CD4-positive, alpha-beta T cell (primary cell): Measurements from ENCODE around the gene IQSEC1. TPM values are rescaled to one million over a fixed set of nuclear protein-coding genes. Genes with fewer than 3 reads are reported as not detected.

Experiments used
- ATAC-seq: fragments of 200-7000 bp; cut with Tn5 transposase; one replicate; pipeline ENCODE4 v1.10.0; 2022; ENCODE audit warnings: mild to moderate bottlenecking; ENCODE audit not compliant: poor library complexity
- CTCF ChIA-PET: fragments of 350-600 bp; sonication (Branson Sonifier 250); formaldehyde crosslinking; loops from one replicate; lab custom pipeline; 2021; ENCODE audit warnings: antibody characterized with exemption, inconsistent platforms; lab: Charles Lee
- POLR2A ChIA-PET: fragments of 350-600 bp; sonication (Branson Sonifier 250); formaldehyde crosslinking; loops from one replicate; lab custom pipeline; 2021; ENCODE audit warnings: antibody characterized with exemption, inconsistent platforms; lab: Charles Lee
- DNase-seq, 14 experiments: peaks; one replicate each; pipeline ENCODE4 v3.0.0-alpha.2; 2013 to 2020; ENCODE audit warnings: mixed read lengths in 2 of 14
- H3K27ac ChIP-seq, 2 donors: one replicate each; pipeline versions ENCODE4 v1.5.1 to v1.7.0; 2013; ENCODE audit warnings: low read length in 2 of 2, low read depth in 1 of 2, mild to moderate bottlenecking in 1 of 2
- H3K27me3 ChIP-seq, 2 experiments: 1 replicate in 1 of 2; 2 replicates in 1 of 2; pipeline versions ENCODE4 v1.6.1 to v1.7.0; 2013; ENCODE audit warnings: low read length in 2 of 2, control low read depth in 1 of 2, mild to moderate bottlenecking in 1 of 2, moderate library complexity in 1 of 2; ENCODE audit not compliant: insufficient read depth in 2 of 2, control insufficient read depth in 1 of 2
- H3K36me3 ChIP-seq: one replicate; pipeline ENCODE4 v1.6.1; 2013; ENCODE audit warnings: low read length, control low read depth; ENCODE audit not compliant: insufficient read depth
- H3K4me1 ChIP-seq: one replicate; pipeline ENCODE4 v1.6.1; 2013; ENCODE audit warnings: low read length, control low read depth; ENCODE audit not compliant: insufficient read depth
- H3K4me3 ChIP-seq: one replicate; pipeline ENCODE4 v1.5.1; 2013; ENCODE audit warnings: mild to moderate bottlenecking, low read length, moderate library complexity
- H3K9me3 ChIP-seq, 2 experiments: 1 replicate in 1 of 2; 2 replicates in 1 of 2; pipeline versions ENCODE4 v1.6.1 to v1.7.0; 2013; ENCODE audit warnings: low read length in 2 of 2, mild to moderate bottlenecking in 2 of 2, control low read depth in 1 of 2, moderate library complexity in 1 of 2; ENCODE audit not compliant: control insufficient read depth in 1 of 2, insufficient read depth in 1 of 2
- H3K27ac Mint-ChIP-seq: one replicate; pipeline ENCODE4 v1.8.0; 2020; ENCODE audit warnings: mixed read lengths
- H3K27me3 Mint-ChIP-seq: one replicate; pipeline ENCODE4 v1.8.0; 2021; ENCODE audit warnings: mixed read lengths
- H3K36me3 Mint-ChIP-seq: one replicate; pipeline ENCODE4 v1.8.0; 2021; ENCODE audit warnings: low read depth, mixed read lengths
- H3K4me1 Mint-ChIP-seq: one replicate; pipeline ENCODE4 v1.8.0; 2021; ENCODE audit warnings: low read depth, mixed read lengths
- H3K4me3 Mint-ChIP-seq: one replicate; pipeline ENCODE4 v1.8.0; 2020; ENCODE audit warnings: mild to moderate bottlenecking, mixed read lengths
- H3K9me3 Mint-ChIP-seq: one replicate; pipeline ENCODE4 v1.8.0; 2020; ENCODE audit warnings: mixed read lengths
- intact Hi-C, 2 experiments: fragments of 100-400 bp; cut with DNase I in 1 of 2; cut with micrococcal nuclease in 1 of 2; formaldehyde crosslinking; loops; one replicate each; pipeline versions ENCODE4 v1.15.1 to v1.9.0; 2023 to 2025; cut with DNase I, micrococcal nuclease
- total RNA-seq, 174 experiments: library from RNA in 2 of 174; stranded (reverse) in 2 of 174; gene quantifications; one replicate each; pipeline ENCODE4 v1.2.3 and lab custom pipeline; 2021 to 2026
- TF ChIP-seq, protein P1 (sequence below): fragments of 200-600 bp; IDR thresholded peaks from one replicate; pipeline ENCODE4 v1.8.0; 2022; ENCODE audit warnings: antibody characterized with exemption, mild to moderate bottlenecking

Gene IQSEC1
- total RNA-seq, 2 experiments from 2014 or later: 102 to 108 TPM

DNA sequence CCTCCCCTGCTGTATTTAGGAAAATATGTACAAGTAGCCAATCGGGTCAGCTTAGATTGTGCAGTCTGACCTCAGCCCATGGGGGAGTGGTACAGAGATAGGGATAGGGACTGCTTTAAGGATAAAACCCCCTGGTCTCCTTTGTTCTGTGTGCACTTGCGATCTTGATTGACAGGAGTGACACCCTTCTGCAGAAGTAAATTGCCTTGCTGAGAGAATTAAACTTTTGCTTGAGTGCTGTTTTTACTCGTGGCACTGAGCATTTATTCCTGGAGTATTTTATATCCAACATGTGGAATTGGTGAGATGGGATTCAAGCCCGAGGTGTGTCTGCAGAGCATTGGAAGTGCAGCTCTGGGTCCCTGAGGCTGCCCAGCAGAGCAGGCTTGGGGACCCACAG, 208.0 kb downstream of the IQSEC1 start:
- ChIA-PET CTCF (no interaction called here), POLR2A (no interaction called here)
- peaks cover 4 to 26% of the 10 kb centered on the region in 2 experiments for H3K9me3 ChIP-seq
- H3K27ac ChIP-seq: no peak overlapping the region
- Mint-ChIP-seq H3K4me3 (no peak overlapping the region), H3K27me3 (peaks cover 22% of the 10 kb centered on the region), H3K4me1 (peaks cover 14% of the 10 kb centered on the region), H3K9me3 (no peaks in the 10 kb centered on the region), H3K36me3 (no peaks in the 10 kb centered on the region), H3K27ac (no peak overlapping the region)
- intact Hi-C loops: loop anchor here in 1 of 2 experiments (5.0 kb wide), 3 partner anchors 117 to 782 kb away; no protein-coding TSS in a partner anchor
- H3K27me3 ChIP-seq: peaks cover 9 to 15% of the 10 kb centered on the region in 2 experiments
- TF ChIP-seq, protein P1, sequence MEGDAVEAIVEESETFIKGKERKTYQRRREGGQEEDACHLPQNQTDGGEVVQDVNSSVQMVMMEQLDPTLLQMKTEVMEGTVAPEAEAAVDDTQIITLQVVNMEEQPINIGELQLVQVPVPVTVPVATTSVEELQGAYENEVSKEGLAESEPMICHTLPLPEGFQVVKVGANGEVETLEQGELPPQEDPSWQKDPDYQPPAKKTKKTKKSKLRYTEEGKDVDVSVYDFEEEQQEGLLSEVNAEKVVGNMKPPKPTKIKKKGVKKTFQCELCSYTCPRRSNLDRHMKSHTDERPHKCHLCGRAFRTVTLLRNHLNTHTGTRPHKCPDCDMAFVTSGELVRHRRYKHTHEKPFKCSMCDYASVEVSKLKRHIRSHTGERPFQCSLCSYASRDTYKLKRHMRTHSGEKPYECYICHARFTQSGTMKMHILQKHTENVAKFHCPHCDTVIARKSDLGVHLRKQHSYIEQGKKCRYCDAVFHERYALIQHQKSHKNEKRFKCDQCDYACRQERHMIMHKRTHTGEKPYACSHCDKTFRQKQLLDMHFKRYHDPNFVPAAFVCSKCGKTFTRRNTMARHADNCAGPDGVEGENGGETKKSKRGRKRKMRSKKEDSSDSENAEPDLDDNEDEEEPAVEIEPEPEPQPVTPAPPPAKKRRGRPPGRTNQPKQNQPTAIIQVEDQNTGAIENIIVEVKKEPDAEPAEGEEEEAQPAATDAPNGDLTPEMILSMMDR: no peak
- peaks cover 18% of the 10 kb centered on the region for H3K4me1 ChIP-seq
- DNase-seq: no peak
- H3K4me3 ChIP-seq: no peak overlapping the region
- ATAC-seq: no peak
- no peaks in the 10 kb centered on the region for H3K36me3 ChIP-seq

DNA sequence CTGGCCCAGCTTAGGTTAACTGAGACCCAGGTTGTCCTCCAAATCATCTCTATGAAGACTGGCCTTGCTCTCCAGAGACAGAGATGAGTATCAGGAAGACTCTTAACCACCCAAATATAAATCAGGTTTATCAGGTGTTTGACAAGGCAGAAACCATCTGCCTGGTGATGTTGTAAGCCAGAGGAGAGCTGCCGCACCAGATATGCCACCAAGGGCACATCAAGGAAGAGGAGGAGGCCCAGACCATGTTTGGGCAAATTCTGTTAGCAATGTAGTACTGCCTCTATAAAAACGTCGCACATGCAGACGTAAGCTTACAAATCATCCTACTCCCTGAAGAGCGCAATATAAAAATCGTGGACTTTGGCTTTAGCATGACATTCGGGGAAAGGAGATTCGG, 210.8 kb downstream of the IQSEC1 start:
- Mint-ChIP-seq H3K9me3 (no peaks in the 10 kb centered on the region), H3K4me1 (no peaks in the 10 kb centered on the region), H3K36me3 (no peaks in the 10 kb centered on the region), H3K27ac (no peak overlapping the region), H3K4me3 (no peak overlapping the region), H3K27me3 (peaks cover 3% of the 10 kb centered on the region)
- Histone ChIP-seq H3K27me3 (peaks cover 0 to 3% of the 10 kb centered on the region in 2 experiments), H3K4me1 (no peaks in the 10 kb centered on the region), H3K36me3 (no peaks in the 10 kb centered on the region), H3K27ac (no peak overlapping the region), H3K9me3 (peaks cover 4 to 22% of the 10 kb centered on the region in 2 experiments), H3K4me3 (no peak overlapping the region)
- ChIA-PET CTCF (no interaction called here), POLR2A (no interaction called here)
- intact Hi-C loops: no loop called here
- no peak for ATAC-seq
- DNase-seq: no peak
- TF ChIP-seq, protein P1: no peak

DNA sequence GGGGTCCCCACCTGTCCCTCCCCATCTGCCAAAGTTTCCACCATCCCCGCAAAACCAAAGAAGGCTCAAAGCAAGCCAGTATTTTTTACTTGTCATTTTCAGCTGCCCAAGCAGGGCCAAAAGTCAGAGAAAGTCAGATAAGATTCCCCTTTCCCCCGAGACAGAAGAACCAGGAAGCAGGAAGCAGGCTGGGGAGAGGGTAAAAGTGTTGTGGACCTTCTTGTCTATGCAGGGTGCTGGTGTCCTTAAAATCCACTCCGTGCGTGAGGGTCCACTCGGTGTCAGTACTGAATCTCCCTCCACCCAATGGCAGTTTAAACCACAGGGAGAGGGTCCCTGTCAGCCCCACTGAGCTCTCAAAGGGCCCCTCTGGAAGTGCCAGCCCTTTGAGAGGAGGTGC, 211.6 kb downstream of the IQSEC1 start:
- DNase-seq (no peak), ATAC-seq (no peak)
- H3K9me3 Mint-ChIP-seq: no peaks in the 10 kb centered on the region
- H3K36me3 Mint-ChIP-seq: no peaks in the 10 kb centered on the region
- peaks cover 4 to 22% of the 10 kb centered on the region in 2 experiments for H3K9me3 ChIP-seq
- H3K27me3 Mint-ChIP-seq: no peaks in the 10 kb centered on the region
- H3K27ac ChIP-seq: no peak overlapping the region
- H3K4me3 ChIP-seq: no peak overlapping the region
- no peaks in the 10 kb centered on the region for H3K36me3 ChIP-seq
- ChIA-PET POLR2A (no interaction called here), CTCF (no interaction called here)
- H3K4me1 ChIP-seq: no peaks in the 10 kb centered on the region
- TF ChIP-seq, protein P1: no peak
- no peak overlapping the region for H3K27ac Mint-ChIP-seq
- intact Hi-C loops: no loop called here
- H3K4me1 Mint-ChIP-seq: no peaks in the 10 kb centered on the region
- no peak overlapping the region for H3K4me3 Mint-ChIP-seq
- no peaks in the 10 kb centered on the region for H3K27me3 ChIP-seq
